Tibial nerve (tissue), 4 donors: Measurements from ENCODE around the gene FGF9.

Source experiments
- CTCF ChIP-seq, 5 experiments: fragments of 200-600 bp in 3 of 5; fragments of 450-650 bp in 2 of 5; sonication (generic) in 3 of 5; IDR thresholded peaks; one replicate each; pipeline ENCODE4 v1.5.1; 2016 to 2019; ENCODE audit warnings: antibody characterized with exemption in 5 of 5, mild to moderate bottlenecking in 3 of 5, moderate library complexity in 2 of 5
- EP300 ChIP-seq, 2 donors: sonication (generic); formaldehyde crosslinking; IDR thresholded peaks; one replicate each; pipeline ENCODE4 v1.6.1; 2017; ENCODE audit warnings: antibody characterized with exemption in 2 of 2, mild to moderate bottlenecking in 1 of 2
- POLR2A ChIP-seq, 2 donors: fragments of 450-650 bp; IDR thresholded peaks; one replicate each; pipeline ENCODE4 v1.6.1; 2017; ENCODE audit warnings: antibody characterized with exemption in 2 of 2, mild to moderate bottlenecking in 2 of 2, moderate library complexity in 2 of 2

- TF ChIP-seq CTCF (IDR thresholded peaks at IDR 0.05) = no peak
- no peak for TF ChIP-seq POLR2A (IDR thresholded peaks at IDR 0.05)
- TF ChIP-seq EP300 (IDR thresholded peaks at IDR 0.05) = no peak
Observed at GRCh38 chr13:21698817-21699679, 28.2 kb downstream of the FGF9 start.
